AG20443 (cell line): ENCODE results near the gene COLEC12.

Source experiments
- DNase-seq: peaks from one replicate; pipeline ENCODE4 v3.0.0; 2012; ENCODE audit warnings: low spot score, mixed read lengths

COLEC12 gene

DNA sequence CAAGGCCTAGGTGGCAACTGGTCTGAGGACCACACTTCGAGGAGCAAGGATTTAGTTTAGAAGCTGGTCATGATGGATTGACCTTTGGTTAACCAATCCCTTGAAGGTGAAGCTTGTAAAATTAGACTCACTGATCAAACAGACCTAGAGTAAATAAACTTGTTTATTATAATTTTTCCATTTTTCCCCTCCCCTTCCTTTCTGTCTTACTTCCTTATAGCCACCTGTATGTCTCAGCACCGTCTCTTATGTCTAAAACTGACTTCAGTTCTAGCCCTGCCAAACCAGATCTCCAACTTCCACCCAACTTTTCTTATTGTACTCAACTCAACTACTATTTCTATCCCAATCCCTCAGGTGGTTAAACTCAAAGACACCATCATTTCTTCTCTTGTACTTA, 139.8 kb downstream of the COLEC12 start:
- no peak for DNase-seq

DNA sequence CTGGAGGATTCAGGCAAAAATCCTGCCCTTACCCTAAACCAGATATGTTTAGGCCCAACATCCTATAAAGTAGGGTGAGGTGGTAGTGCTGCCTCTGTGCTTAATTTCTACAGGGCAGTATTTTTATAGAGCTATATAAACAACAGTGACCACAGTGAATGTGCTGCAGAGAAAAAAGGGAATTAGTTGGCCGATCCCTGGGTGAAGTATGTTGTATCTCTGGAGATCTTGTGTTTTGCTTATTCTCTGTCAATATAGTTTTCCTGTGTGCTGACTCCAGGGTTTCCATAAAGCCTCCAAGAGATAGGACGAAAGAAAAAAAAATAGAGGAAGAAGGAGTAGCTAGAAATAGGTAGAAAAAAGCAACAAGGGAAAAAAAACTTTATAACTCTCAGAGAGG, 143.7 kb downstream of the COLEC12 start:
- no peak for DNase-seq

DNA sequence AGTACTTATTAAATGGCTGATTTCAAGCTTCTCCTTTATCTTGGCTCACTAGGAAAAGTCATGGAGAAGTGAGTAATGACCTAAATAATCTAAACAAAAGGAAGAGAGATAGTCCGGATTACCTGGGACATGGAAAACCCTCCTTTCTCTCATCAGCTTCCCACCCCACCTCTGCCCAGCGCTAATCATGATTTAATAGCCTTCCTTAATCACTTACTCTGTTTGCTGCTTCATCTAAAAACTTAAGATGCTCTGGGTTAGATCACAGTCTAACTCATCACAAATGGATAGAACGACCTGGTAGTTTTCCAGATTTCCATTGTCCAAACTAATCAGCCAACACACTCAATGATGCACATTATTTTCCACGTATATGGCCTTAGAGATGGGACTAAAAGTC, 144.8 kb downstream of the COLEC12 start:
- no peak for DNase-seq

DNA sequence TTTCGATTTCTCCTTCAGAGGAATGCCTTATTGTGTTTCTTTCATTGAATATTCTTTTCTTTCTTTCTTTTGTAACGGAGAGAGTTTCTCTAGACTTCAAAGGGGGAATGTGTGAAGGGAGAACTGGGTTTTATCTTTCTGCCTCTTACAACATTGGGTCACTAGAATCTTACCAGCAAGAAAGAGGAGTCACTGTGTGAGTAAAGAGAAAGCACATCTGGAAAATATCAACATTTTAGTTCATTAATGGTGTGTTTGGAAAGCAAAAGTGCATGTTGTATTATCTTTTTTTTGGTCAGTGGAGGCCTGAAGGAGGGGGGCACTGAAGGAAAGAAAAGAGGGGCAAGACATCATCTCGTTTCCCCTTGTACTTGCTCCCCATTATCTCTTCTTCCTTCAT, 146.0 kb downstream of the COLEC12 start:
- peak; percentile 51 for DNase-seq

DNA sequence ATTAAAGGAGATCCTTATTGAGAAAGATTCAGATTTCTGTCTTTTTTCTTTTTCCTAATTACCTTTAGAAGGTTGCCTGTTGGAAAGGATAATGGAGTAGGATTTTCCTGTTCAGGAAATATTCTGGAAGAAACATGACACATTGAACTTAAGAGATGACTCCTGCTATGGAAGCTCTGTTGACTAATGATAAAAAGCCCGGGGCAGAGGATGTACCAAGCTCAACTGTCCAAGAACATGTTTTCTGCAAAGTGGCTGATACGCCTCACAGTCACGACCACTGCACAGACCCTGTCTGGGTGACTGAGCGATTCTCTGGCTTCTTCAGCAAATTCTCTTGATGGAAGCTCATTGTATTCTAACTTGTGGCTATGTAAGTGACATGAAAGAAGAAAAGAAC, 146.5 kb downstream of the COLEC12 start:
- DNase-seq = no peak

GRCh38 chr18:352438-352837, 148.1 kb downstream of the COLEC12 start:
- no peak for DNase-seq

DNA sequence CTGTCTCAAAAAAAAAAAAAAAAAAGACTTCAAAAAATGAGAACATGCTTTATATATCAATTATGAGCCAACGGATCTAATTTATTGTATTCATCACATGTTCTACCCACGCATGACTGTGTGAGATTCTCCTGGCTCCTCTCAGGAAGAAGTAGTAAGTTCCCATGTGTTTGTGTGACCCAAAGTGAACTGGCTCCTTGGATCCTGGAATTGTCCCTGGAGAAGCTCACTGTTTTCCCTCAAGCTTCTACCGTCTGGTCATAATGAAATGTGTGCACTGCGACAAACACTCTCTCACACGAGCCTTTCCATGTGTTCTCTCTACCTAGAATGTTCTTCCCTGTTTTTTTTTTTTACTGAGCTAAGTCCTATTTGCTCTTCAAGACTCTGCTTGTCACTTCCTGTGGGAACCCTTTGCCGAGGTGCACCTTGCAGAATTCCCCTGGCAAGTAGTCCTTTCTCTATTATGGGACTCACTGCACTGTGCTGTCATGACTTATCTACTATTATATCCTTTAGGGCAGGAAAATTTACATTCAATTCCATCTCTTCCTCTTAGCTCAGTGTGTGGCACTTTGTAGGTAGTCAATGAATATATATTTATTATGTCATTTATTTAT, 149.4 kb downstream of the COLEC12 start:
- DNase-seq = no peak

GRCh38 chr18:346600-346999, 153.9 kb downstream of the COLEC12 start:
- no peak for DNase-seq

GRCh38 chr18:341102-341501, 159.4 kb downstream of the COLEC12 start:
- DNase-seq = no peak

GRCh38 chr18:340044-340443, 160.5 kb downstream of the COLEC12 start:
- DNase-seq = no peak

DNA sequence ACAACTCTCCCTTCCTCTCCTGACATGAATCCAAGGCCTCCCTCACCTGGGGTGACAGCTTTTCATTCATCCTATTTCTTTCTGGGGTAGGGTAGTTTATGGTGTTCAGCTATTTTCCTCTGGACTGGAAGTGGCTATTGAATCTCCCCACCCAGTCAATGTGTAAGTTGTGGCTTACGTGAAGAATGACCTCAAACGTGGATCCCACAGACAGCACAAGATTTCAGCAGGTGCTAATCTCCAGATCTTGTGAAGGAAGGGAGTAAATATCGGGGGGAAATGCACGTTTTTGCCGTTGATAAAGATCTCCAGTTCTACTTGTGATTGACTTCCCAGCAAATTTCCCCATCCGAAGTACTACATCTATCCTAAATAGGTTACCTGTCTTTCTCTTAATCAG, 161.3 kb downstream of the COLEC12 start:
- no peak for DNase-seq

GRCh38 chr18:336713-337112, 163.8 kb downstream of the COLEC12 start:
- no peak for DNase-seq

- no peak for DNase-seq
Measured at GRCh38 chr18:335733-336132, 164.8 kb downstream of the COLEC12 start.

- DNase-seq = no peak
Measured at GRCh38 chr18:334575-335132, 165.8 kb downstream of the COLEC12 start.

DNA sequence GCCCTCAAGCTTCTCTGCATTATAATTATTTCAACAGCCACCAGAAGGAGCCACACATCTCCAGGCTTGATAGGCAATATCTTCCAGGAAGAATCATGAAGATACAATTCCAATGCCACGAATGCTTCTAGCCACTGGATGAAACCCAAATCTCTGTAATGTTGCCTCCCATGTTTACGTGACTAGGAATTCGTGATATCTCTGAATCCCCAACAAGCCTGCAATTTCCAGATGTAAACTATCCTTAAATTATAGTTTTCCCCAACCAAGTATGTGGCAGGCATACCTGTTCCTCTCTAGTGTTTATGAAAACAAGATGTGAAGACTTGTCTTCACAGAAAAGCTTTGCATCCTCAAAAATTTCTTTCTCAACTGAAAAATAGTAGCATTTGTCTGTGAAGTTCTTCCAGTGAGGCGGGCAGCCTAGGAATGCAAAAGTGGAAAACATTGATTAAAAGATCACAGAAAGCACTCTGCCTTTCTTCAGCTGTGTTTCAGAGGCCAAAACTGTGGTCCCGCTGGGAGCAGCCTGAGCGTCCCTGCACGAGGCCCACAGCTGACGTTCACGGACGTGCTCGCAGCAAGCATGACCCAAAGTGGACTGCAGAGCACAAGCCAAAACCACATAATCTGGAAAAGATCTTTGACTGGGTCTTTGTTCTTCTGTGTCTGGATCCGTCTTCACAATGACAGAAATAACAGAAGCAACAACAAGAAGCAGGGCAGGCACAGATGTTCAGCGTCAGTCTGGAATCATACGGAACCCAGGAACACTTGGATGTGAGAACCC, 167.6 kb downstream of the COLEC12 start:
- peak; percentile 50 for DNase-seq

DNA sequence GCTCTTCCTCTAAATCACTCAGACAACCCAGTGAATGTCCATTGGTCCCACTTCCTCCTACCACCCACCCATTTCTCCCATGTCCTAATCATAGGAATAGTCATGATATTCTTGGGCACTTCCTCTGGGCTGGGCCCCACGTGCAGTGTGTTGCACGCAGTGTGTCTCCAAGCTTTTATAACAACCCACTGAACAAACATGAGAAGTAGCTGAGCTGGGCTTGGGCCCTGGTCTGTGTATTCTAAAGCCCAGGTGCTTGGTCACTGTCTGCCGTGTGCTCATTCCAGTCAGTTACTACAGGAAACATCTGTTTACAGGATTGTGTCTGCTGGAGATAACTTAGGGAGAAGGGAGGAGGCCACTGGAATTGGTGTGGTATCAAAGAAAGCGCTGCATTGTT, 168.5 kb downstream of the COLEC12 start:
- no peak for DNase-seq

DNA sequence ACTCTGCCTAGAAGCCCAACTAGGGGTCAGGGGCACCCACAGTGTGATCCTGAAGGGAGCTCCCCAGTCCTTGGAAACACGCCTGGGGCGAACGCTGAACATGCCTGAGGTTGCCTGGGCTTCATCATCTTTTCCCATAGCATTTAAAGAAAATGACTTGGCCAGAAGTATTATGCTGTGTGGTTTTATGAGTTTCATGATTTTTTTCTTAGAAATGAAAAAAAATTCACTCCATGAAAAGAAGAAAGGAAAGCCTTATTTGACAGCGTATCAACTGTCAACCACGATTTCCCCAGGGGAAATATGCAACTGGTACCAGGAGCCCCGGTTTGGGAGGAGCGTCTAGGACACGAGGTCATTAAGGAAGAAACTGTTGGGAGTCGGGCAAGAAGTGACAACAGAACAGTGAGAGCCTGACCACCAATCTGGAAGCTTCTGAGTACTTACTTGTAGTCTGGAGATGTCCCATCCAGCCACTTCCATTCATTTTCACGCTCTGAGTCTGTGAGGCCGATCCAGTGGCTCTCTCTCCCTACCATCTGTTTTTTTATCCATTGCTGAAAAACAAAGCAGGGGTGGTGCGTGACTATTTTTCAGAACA, 169.2 kb downstream of the COLEC12 start:
- DNase-seq = no peak

DNA sequence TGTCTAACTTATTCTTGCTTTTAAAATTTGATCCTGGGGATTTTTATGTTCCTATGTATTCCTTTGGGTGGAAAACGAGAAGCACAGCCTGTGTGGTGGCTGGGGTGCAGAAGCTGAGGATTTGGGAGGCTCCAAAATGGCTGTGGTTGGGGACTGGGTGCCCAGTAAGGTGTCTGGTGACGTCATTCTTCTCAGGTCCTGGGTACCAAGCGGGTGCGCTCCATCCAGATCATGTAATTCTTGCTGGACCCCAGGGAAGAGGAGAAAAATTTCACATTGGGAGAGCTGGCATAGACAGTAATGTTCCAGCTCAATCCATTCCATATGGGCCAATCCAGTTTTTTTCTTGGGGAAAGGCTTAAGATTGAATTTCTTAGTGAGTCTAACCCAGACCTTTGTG, 171.6 kb downstream of the COLEC12 start:
- no peak for DNase-seq

GRCh38 chr18:326846-327245, 173.7 kb downstream of the COLEC12 start:
- no peak for DNase-seq

GRCh38 chr18:323253-323622, 177.3 kb downstream of the COLEC12 start:
- DNase-seq = peak; percentile 45

GRCh38 chr18:321865-322467, 178.5 kb downstream of the COLEC12 start:
- no peak for DNase-seq

DNA sequence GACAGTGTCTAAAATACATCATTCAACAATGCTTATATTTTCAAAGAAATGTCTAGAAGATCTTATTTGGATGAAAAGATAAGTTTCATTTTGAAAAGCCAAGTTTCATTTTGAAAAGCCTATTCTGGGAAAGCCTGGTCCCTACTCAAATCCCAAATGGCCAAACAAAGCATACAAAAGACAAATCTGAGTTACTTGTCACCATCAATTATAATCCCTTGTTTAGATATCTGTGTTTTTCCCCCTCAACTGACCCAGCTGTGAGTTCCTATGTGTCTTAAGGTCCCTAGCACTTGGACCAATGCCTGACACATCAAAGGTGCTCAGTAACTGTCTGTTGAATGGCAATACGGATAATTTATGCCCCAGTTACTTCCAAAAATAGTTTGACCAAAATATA, 180.3 kb downstream of the COLEC12 start:
- DNase-seq = no peak

DNA sequence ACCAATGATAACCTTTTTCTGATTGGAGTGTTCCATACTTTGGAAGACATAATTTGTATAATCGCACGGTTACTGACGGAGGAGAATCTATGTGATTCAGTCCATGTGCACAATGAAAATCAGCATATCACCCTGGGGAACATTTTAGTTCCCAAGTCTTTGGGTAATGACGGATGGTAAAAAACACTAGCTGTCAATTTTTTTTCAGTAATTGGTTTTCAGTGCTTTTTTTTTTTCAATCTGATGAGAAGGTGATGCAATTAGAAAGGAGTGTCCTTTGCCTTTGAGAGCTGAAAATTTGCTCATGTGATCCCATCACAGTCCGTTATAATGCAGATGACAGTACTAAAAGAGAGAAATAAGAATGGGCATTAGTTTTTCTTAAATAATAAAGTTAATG, 180.8 kb downstream of the COLEC12 start:
- DNase-seq = no peak
